ENCODE measurements around the gene BHLHE40. TPM values are rescaled to one million over a fixed set of nuclear protein-coding genes. Genes with fewer than 3 reads are reported as not detected.

BHLHE40 gene
- total and polyA plus RNA-seq, 2 of the 13 experiments (the other 11 are each of a cell fraction or from before 2014, with no cell fraction given): 1.8 to 51.0 TPM

DNA sequence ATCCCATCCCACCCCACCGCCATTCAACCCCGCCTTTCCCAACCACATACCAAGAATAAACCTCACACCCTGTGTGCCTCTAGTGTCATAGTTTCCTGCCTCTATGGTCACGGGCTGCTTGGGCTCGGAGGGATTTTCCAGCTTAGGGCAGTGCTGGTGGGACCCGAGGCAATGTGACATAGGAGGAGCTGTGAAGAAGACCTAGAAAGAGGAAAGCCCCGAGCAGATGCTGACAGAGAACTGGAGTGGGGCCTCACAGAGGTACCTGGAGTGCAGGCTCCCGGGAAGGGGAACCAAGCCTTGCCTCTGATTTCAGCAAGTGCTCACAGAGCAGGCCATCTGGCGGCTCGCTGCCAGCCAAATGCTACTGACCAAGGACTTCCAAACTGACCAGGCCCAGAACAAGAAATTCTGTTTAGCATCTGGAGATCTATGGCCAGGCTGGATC lies 27.5 kb downstream of the BHLHE40 start:
- Histone ChIP-seq H3K36me3 (replicated peaks in 1 of 2; ENCODE audit: control insufficient read depth in 1 of 2, insufficient read depth in 2 of 2, low read length in 2 of 2) (no peaks in the 10 kb centered on the region), H3K27ac (ENCODE audit: extremely low read length, insufficient read depth, low read length) (no peak overlapping the region), H3K4me1 (ENCODE audit: insufficient read depth, low read length) (peaks cover 37% of the 10 kb centered on the region), H3K27me3 (ENCODE audit: control insufficient read depth in 1 of 2, insufficient read depth in 2 of 2, low read length in 2 of 2) (peaks cover 3 to 50% of the 10 kb centered on the region in 2 experiments; a peak in 4 of 5 replicates), H3K9ac (ENCODE audit: insufficient read depth, low read depth, low read length) (no peak overlapping the region), H4K20me1 (ENCODE audit: insufficient read depth, low read length) (no peaks in the 10 kb centered on the region), H3K9me3 (ENCODE audit: low read length) (no peaks in the 10 kb centered on the region), H3K79me2 (ENCODE audit: insufficient read depth, low read length) (no peaks in the 10 kb centered on the region), H3K4me3 (replicated peaks in 1 of 3; ENCODE audit: insufficient read depth in 1 of 3, low read depth in 2 of 3, low read length in 3 of 3) (no peak overlapping the region), H3K4me2 (ENCODE audit: low read depth, low read length) (no peak overlapping the region), H2AFZ (ENCODE audit: low read length) (no peak overlapping the region)
- intact Hi-C loops (cut with micrococcal nuclease; ENCODE audit: unreplicated experiment): no loop called here
- DNase-seq (ENCODE audit: low spot score) (no peak), FAIRE-seq (no peak), ATAC-seq (no peak)
- CTCF ChIA-PET (ENCODE audit: low intra/inter-chr PET ratio, low total read pairs): no interaction called here
- TF ChIP-seq EZH2 (conservative IDR thresholded peaks at IDR 0.05; ENCODE audit: low read depth, low read length) (no peak), CEBPB (IDR thresholded peaks at IDR 0.05; ENCODE audit: borderline replicate concordance, low read depth, low read length) (no peak), ELF3 (CRISPR knock-in tag; IDR thresholded peaks at IDR 0.05) (no peak), PHF8 (CRISPR knock-in tag; IDR thresholded peaks at IDR 0.05) (no peak), ZNF614 (CRISPR knock-in tag; IDR thresholded peaks at IDR 0.05; ENCODE audit: borderline replicate concordance) (no peak), ZFP90 (CRISPR knock-in tag; IDR thresholded peaks at IDR 0.05; ENCODE audit: borderline replicate concordance) (no peak), ZBTB8A (CRISPR knock-in tag; IDR thresholded peaks at IDR 0.05; ENCODE audit: borderline replicate concordance, low read depth) (no peak), ZNF24 (IDR thresholded peaks at IDR 0.05) (no peak), ZNF136 (CRISPR knock-in tag; IDR thresholded peaks at IDR 0.05; ENCODE audit: low read depth) (no peak), TBP (CRISPR knock-in tag; IDR thresholded peaks at IDR 0.05) (no peak), SP1 (IDR thresholded peaks at IDR 0.05) (no peak), SP1 (CRISPR knock-in tag; IDR thresholded peaks at IDR 0.05) (no peak), SOX6 (IDR thresholded peaks at IDR 0.05) (no peak), SOX6 (CRISPR knock-in tag; IDR thresholded peaks at IDR 0.05) (no peak), KDM1A (CRISPR knock-in tag; IDR thresholded peaks at IDR 0.05) (no peak)
- TF ChIP-seq, protein P1, sequence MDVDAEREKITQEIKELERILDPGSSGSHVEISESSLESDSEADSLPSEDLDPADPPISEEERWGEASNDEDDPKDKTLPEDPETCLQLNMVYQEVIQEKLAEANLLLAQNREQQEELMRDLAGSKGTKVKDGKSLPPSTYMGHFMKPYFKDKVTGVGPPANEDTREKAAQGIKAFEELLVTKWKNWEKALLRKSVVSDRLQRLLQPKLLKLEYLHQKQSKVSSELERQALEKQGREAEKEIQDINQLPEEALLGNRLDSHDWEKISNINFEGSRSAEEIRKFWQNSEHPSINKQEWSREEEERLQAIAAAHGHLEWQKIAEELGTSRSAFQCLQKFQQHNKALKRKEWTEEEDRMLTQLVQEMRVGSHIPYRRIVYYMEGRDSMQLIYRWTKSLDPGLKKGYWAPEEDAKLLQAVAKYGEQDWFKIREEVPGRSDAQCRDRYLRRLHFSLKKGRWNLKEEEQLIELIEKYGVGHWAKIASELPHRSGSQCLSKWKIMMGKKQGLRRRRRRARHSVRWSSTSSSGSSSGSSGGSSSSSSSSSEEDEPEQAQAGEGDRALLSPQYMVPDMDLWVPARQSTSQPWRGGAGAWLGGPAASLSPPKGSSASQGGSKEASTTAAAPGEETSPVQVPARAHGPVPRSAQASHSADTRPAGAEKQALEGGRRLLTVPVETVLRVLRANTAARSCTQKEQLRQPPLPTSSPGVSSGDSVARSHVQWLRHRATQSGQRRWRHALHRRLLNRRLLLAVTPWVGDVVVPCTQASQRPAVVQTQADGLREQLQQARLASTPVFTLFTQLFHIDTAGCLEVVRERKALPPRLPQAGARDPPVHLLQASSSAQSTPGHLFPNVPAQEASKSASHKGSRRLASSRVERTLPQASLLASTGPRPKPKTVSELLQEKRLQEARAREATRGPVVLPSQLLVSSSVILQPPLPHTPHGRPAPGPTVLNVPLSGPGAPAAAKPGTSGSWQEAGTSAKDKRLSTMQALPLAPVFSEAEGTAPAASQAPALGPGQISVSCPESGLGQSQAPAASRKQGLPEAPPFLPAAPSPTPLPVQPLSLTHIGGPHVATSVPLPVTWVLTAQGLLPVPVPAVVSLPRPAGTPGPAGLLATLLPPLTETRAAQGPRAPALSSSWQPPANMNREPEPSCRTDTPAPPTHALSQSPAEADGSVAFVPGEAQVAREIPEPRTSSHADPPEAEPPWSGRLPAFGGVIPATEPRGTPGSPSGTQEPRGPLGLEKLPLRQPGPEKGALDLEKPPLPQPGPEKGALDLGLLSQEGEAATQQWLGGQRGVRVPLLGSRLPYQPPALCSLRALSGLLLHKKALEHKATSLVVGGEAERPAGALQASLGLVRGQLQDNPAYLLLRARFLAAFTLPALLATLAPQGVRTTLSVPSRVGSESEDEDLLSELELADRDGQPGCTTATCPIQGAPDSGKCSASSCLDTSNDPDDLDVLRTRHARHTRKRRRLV (CRISPR knock-in tag; IDR thresholded peaks at IDR 0.05): no peak
- TF ChIP-seq, protein P2, sequence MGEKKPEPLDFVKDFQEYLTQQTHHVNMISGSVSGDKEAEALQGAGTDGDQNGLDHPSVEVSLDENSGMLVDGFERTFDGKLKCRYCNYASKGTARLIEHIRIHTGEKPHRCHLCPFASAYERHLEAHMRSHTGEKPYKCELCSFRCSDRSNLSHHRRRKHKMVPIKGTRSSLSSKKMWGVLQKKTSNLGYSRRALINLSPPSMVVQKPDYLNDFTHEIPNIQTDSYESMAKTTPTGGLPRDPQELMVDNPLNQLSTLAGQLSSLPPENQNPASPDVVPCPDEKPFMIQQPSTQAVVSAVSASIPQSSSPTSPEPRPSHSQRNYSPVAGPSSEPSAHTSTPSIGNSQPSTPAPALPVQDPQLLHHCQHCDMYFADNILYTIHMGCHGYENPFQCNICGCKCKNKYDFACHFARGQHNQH (CRISPR knock-in tag; IDR thresholded peaks at IDR 0.05): no peak
- TF ChIP-seq, protein P3, sequence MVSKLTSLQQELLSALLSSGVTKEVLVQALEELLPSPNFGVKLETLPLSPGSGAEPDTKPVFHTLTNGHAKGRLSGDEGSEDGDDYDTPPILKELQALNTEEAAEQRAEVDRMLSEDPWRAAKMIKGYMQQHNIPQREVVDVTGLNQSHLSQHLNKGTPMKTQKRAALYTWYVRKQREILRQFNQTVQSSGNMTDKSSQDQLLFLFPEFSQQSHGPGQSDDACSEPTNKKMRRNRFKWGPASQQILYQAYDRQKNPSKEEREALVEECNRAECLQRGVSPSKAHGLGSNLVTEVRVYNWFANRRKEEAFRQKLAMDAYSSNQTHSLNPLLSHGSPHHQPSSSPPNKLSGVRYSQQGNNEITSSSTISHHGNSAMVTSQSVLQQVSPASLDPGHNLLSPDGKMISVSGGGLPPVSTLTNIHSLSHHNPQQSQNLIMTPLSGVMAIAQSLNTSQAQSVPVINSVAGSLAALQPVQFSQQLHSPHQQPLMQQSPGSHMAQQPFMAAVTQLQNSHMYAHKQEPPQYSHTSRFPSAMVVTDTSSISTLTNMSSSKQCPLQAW (CRISPR knock-in tag; IDR thresholded peaks at IDR 0.05): no peak
- TF ChIP-seq, protein P4, sequence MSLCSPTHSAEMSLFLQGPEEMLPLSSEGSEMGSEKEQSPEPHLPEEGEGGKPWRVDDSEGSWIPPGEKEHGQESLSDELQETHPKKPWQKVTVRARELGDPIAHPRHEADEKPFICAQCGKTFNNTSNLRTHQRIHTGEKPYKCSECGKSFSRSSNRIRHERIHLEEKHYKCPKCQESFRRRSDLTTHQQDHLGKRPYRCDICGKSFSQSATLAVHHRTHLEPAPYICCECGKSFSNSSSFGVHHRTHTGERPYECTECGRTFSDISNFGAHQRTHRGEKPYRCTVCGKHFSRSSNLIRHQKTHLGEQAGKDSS (CRISPR knock-in tag; IDR thresholded peaks at IDR 0.05; ENCODE audit: borderline replicate concordance, low read depth): no peak
- 50% methylated on average over 6 of the region's 9 CpGs for WGBS (ENCODE audit: low lambda C conversion rate)
- no TSS peak for BruUV-seq (replicated peaks)
- in situ Hi-C loops (cut with HindIII; ENCODE audit: extremely low pct_ligation_motif_present, low pct_unique_long_range_greater_than_20kb): no loop called here
- POLR2A ChIA-PET: no interaction called here
